ENCODE measurements around the gene ZNF175. TPM values are rescaled to one million over a fixed set of nuclear protein-coding genes. Genes with fewer than 3 reads are reported as not detected.
A peak's percentile ranks its signal among the peaks of the same experiment; 100 is the strongest.

Gene ZNF175
- 10 to 100 TPM; 11.9 to 27.2 (median 16.0) TPM for total RNA-seq

DNA sequence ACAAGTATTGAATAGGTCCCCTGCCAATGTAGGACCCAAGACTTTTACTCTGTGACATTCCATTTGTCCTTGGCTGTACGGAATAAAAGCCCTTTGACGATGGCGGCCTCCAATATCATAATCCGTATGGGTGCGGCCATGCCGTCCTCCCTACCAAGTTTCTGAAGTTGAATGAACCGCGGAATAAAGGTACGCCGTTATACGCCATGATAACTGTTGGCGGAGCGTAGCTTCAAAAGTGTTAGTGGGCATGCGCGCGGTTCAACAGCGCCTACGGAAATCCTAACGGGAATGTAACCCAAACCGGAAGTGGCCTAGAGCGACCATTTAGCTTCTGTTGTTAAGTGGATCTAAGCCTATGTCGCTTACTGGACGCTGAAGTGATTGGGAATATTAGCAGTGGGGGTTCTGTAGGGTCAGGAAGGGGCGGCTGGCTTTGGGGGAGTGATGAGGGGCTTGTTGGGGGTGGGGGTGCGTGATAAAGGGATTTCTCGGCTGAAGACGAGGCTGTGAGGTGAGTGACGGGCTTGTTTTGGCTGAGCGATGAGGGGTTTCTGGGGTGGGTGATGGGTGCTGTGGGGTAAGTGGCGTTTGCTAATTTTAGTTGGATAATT lies at the start of gene ZNF175:
TSS of gene ZNF175 (plus strand) at position 322 of the 614 bp plus-strand sequence. CDS start 2,047 bp downstream, outside the sequence.
- peak within 1 kb of the TSS; percentile 10 to 62 (median 52) for H3K27ac ChIP-seq

DNA sequence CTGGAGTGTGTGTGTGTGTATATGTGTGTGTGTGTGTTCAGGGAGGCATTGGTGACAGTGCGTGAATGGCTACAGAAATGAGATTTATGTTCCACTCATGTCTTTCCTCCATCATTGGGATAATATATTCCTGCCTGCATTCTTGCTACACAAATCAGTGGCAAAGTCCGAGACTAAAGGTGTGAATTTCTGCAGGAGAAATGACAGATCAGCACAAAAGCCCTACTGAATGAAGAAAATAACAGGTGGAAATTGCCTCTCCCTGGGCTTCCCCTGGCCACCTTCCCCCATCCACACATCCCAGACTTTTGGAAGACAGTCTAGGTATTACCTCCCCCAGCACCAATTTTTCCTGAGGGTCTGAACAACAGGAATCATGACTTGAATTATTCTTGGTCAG lies 49.7 kb upstream of the ZNF175 start:
- H3K4me3 ChIP-seq, result no peak overlapping the region
- H3K27ac ChIP-seq, result no peak overlapping the region
- H3K36me3 ChIP-seq, result no peaks in the 10 kb centered on the region
- no peaks in the 10 kb centered on the region for H3K9me3 ChIP-seq
- H3K4me1 ChIP-seq, result no peaks in the 10 kb centered on the region
- TF ChIP-seq, protein P1, sequence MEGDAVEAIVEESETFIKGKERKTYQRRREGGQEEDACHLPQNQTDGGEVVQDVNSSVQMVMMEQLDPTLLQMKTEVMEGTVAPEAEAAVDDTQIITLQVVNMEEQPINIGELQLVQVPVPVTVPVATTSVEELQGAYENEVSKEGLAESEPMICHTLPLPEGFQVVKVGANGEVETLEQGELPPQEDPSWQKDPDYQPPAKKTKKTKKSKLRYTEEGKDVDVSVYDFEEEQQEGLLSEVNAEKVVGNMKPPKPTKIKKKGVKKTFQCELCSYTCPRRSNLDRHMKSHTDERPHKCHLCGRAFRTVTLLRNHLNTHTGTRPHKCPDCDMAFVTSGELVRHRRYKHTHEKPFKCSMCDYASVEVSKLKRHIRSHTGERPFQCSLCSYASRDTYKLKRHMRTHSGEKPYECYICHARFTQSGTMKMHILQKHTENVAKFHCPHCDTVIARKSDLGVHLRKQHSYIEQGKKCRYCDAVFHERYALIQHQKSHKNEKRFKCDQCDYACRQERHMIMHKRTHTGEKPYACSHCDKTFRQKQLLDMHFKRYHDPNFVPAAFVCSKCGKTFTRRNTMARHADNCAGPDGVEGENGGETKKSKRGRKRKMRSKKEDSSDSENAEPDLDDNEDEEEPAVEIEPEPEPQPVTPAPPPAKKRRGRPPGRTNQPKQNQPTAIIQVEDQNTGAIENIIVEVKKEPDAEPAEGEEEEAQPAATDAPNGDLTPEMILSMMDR (IDR thresholded peaks at IDR 0.05), result no peak
- no peak for TF ChIP-seq POLR2A (IDR thresholded peaks at IDR 0.05)
- H3K27me3 ChIP-seq, result no peaks in the 10 kb centered on the region
- no peak for DNase-seq

More for the DNA sequence above, at the start of gene ZNF175:
- TF ChIP-seq POLR2A (IDR thresholded peaks at IDR 0.05), result peak in 1 of 2 donors; percentile 8
- TF ChIP-seq, protein P1 (IDR thresholded peaks at IDR 0.05), result no peak
- peak within 1 kb of the TSS; percentile 56 to 75 (median 66) for H3K4me3 ChIP-seq
- peak; percentile 81 to 97 (median 89) for DNase-seq
- H3K36me3 ChIP-seq, result peaks cover 0 to 13% (median 0%) of the 10 kb centered on the region in 3 donors
- no peaks in the 10 kb centered on the region for H3K27me3 ChIP-seq
- H3K4me1 ChIP-seq, result peaks cover 0 to 17% (median 2%) of the 10 kb centered on the region in 4 donors
- H3K9me3 ChIP-seq, result no peaks in the 10 kb centered on the region

DNA sequence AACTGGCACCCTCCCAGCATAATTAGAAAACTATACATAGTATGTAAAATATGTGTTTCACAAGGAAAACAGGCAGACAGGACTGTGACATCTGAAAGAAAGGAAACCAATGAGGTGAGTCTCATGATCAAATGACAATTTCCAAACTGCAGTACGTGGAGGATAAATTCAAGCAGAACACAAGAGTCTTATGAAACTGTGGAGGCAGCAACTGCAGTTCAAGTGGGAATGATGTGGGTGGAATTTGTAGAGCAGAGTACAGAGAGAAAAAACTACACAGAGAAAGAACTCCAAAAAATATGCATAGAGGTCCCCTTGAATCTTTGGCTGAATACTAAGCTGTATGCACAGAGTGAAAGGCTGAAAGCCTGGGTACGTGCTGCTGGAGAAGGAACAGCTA lies 49.3 kb upstream of the ZNF175 start:
- no peaks in the 10 kb centered on the region for H3K36me3 ChIP-seq
- H3K9me3 ChIP-seq, result no peaks in the 10 kb centered on the region
- no peak overlapping the region for H3K27ac ChIP-seq
- H3K27me3 ChIP-seq, result no peaks in the 10 kb centered on the region
- no peaks in the 10 kb centered on the region for H3K4me1 ChIP-seq
- TF ChIP-seq, protein P1 (IDR thresholded peaks at IDR 0.05), result no peak
- TF ChIP-seq POLR2A (IDR thresholded peaks at IDR 0.05), result no peak
- DNase-seq, result no peak
- H3K4me3 ChIP-seq, result no peak overlapping the region

DNA sequence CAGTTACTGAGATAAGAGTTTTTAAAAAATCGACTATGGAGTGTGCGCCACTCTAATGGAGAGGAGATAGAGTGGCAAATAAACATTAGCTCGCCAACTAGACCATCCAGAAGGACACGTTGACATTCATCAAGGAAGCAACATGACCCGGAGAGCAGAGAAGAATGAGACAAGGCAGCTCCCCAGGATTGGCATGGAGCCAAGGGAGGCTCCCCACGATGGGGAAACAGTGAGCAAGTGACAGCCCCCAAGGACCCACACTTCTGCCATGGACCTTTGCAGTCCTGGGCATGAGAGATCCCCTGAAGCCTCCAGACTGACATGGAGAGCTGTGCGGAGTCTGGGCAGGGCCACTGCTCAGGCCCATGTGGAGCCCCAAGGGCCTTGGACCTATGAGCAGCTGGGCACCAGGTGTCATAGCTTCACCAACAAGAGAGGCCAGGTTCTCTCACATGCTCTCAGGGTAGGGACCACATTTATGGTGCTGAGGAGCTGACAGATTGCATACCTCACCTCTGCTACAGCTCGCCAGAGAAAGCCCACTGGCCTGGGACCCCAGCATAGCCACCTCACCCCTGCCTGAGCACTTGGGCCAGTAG lies 46.3 kb upstream of the ZNF175 start:
- no peaks in the 10 kb centered on the region for H3K36me3 ChIP-seq
- TF ChIP-seq, protein P1 (IDR thresholded peaks at IDR 0.05), result no peak
- no peak for TF ChIP-seq POLR2A (IDR thresholded peaks at IDR 0.05)
- H3K4me1 ChIP-seq, result peaks cover 0 to 5% (median 0%) of the 10 kb centered on the region in 4 donors
- H3K27ac ChIP-seq, result no peak overlapping the region
- no peak for DNase-seq
- H3K27me3 ChIP-seq, result no peaks in the 10 kb centered on the region
- no peaks in the 10 kb centered on the region for H3K9me3 ChIP-seq
- H3K4me3 ChIP-seq, result no peak overlapping the region

DNA sequence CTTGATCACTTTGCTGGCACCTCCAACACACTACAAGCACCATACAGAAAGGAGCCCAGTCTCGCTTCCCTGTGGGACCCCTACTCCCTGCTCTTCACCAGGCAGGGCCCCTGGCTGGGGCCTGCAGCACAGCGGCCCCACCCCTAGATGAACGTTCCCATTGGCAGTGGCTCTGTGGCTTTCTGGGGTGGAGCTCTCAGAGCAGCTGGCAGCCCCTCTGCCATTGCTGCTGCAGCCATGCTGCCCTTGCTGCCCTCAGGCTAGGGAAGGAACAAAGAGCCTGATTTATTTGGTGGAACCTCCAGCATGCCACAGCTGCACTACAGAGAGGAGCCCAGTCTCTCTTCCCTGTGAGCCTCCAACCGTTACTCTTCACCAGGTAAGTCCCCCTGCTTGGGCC lies 45.4 kb upstream of the ZNF175 start:
- TF ChIP-seq, protein P1 (IDR thresholded peaks at IDR 0.05), result no peak
- TF ChIP-seq POLR2A (IDR thresholded peaks at IDR 0.05), result no peak

More for the DNA sequence above, 45.4 kb upstream of the ZNF175 start:
- H3K27ac ChIP-seq, result no peak overlapping the region
- DNase-seq, result no peak
- H3K4me1 ChIP-seq, result peaks cover 0 to 5% (median 0%) of the 10 kb centered on the region in 4 donors
- no peaks in the 10 kb centered on the region for H3K36me3 ChIP-seq
- no peaks in the 10 kb centered on the region for H3K27me3 ChIP-seq
- H3K4me3 ChIP-seq, result no peak overlapping the region
- H3K9me3 ChIP-seq, result no peaks in the 10 kb centered on the region
